Measurements from ENCODE around the gene EPN2.

Gene EPN2

GRCh38 chr17:19381741-19382444 lies 144.7 kb downstream of the EPN2 start:
- DNase-seq (ENCODE audit: low spot score): no peak

DNA sequence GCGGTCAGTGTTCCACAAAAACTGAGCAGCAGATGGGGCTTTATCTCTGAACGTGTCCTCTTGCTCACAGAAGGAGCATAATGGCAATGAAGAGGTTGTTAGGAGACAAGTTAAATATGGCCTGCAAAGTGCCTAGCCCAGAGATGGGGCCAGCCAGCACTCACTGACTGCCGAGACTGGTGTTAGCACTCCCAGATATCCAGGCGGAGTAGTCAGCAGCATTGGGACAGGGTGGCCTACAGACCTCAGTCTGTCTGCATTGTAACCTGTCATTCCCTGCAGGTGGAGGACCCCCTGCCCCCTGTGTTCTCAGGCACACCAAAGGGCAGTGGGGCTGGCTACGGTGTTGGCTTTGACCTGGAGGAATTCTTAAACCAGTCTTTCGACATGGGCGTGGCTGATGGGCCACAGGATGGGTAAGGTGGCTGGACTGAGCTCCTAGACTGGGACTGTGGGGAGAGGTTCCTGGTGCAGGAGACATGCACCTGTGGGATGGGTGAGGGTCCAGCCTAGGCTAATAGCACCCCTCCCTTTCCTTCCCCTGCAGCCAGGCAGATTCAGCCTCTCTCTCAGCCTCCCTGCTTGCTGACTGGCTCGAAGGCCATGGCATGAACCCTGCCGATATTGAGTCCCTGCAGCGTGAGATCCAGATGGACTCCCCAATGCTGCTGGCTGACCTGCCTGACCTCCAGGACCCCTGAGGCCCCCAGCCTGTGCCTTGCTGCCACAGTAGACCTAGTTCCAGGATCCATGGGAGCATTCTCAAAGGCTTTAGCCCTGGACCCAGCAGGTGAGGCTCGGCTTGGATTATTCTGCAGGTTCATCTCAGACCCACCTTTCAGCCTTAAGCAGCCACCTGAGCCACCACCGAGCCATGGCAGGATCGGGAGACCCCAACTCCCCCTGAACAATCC lies 145.6 kb downstream of the EPN2 start:
- DNase-seq (ENCODE audit: low spot score): no peak

GRCh38 chr17:19383681-19384470 lies 146.7 kb downstream of the EPN2 start:
- no peak for DNase-seq (ENCODE audit: low spot score)

DNA sequence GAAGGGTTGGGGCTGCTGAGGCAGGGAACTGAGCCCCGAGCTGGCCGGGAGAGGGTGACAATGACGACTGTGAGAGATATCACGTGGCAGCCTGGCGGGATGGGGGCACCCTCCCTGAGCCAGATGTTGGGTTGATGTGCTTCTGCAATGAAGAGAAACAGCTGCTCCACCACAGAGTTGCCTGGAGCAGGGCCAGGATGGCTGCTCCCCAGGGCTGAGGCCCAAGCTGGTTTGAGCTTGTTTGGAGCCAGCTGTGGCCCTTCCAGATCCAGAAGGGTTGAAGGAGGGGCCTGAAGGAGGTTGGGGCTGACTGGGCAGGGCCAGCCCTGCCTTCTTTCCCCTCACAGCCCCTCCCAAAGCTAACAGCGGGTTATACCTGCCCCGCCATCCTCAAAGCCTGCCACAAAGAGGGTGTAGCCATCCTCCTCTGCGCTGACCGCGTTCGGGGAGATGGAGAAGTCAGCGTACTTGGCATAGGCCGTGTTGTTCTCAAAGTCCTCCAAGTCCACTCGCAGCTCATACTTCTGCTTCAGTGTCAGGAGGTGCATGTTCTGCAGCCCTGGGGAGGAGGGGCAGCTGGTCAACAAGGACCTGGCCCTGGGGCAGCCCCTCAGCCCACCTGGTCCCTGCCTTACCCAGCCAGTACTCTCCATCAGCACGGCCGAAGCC lies 147.7 kb downstream of the EPN2 start:
- peak; percentile 13 for DNase-seq (ENCODE audit: low spot score)

GRCh38 chr17:19385521-19385983 lies 148.4 kb downstream of the EPN2 start:
- DNase-seq (ENCODE audit: low spot score): no peak

All from NAMALWA (cell line).